A549 (cell line): Measurements from ENCODE around the gene NEK1.

ENCODE experiments used
- BHLHE40 ChIP-seq: IDR thresholded peaks from 2 replicates; pipeline ENCODE4 v1.6.1; 2012; ENCODE audit warnings: low read depth, low read length, inconsistent platforms
- CTCF ChIP-seq: fragments of >200 bp; sonication (Bioruptor Twin); formaldehyde crosslinking; IDR thresholded peaks from 3 replicates; pipeline ENCODE4 v1.5.1; 2016
- EHMT2 ChIP-seq: fragments of 200-600 bp; sonication (generic); IDR thresholded peaks from 2 replicates; pipeline ENCODE4 v1.6.1; 2016; ENCODE audit warnings: antibody characterized with exemption, low read depth, mild to moderate bottlenecking, moderate library complexity
- EP300 ChIP-seq, 2 experiments: fragments of >200 bp; sonication (Bioruptor Twin); formaldehyde crosslinking; IDR thresholded peaks; 2 replicates in 1 of 2; 3 replicates in 1 of 2; pipeline ENCODE4 v1.6.1; 2016 to 2017
- HDAC2 ChIP-seq: fragments of 200-600 bp; sonication (generic); IDR thresholded peaks from 2 replicates; pipeline ENCODE4 v1.6.1; 2016
- MAFK ChIP-seq: fragments of 450-650 bp; IDR thresholded peaks from 2 replicates; pipeline ENCODE4 v1.6.1; 2014; ENCODE audit not compliant: partially characterized antibody
- NFE2L2 ChIP-seq: fragments of 150-350 bp; conservative IDR thresholded peaks from 2 replicates; pipeline ENCODE4 v1.6.1; 2014; ENCODE audit warnings: low read length
- POLR2A ChIP-seq: IDR thresholded peaks from 2 replicates; pipeline ENCODE4 v1.6.1; 2012; ENCODE audit warnings: mild to moderate bottlenecking, low read length
- POLR2AphosphoS2 ChIP-seq: conservative IDR thresholded peaks from 2 replicates; pipeline ENCODE4 v1.6.1; 2012; ENCODE audit warnings: low read length, improper control_type of control experiment, inconsistent platforms
- REST ChIP-seq: fragments of 200-600 bp; sonication (generic); IDR thresholded peaks from 2 replicates; pipeline ENCODE4 v1.6.1; 2016; ENCODE audit warnings: antibody characterized with exemption, mild to moderate bottlenecking, moderate library complexity
- USF2 ChIP-seq: fragments of 450-650 bp; IDR thresholded peaks from 2 replicates; pipeline ENCODE4 v1.6.1; 2014; ENCODE audit warnings: antibody characterized with exemption

- TF ChIP-seq POLR2AphosphoS2 (no peak), POLR2A (no peak), CTCF (no peak), EP300 (IDR thresholded peaks at IDR 0.05) (no peak), REST (no peak), USF2 (no peak), EHMT2 (no peak), NFE2L2 (no peak), HDAC2 (no peak), BHLHE40 (no peak), MAFK (no peak)
Observed at GRCh38 chr4:169437299-169438047, 174.9 kb downstream of the NEK1 start.
